DMS53 treated with DMSO at 0.1 percent for 48 hours (cell line): ENCODE measurements around the gene EXD3.
A peak's percentile ranks its signal among the peaks of the same experiment; 100 is the strongest.

ENCODE experiments used
- DNase-seq: peaks from one replicate; lab custom pipeline; 2025; ENCODE audit not compliant: unreplicated experiment; lab: John Stamatoyannopoulos, UW

EXD3 gene

DNA sequence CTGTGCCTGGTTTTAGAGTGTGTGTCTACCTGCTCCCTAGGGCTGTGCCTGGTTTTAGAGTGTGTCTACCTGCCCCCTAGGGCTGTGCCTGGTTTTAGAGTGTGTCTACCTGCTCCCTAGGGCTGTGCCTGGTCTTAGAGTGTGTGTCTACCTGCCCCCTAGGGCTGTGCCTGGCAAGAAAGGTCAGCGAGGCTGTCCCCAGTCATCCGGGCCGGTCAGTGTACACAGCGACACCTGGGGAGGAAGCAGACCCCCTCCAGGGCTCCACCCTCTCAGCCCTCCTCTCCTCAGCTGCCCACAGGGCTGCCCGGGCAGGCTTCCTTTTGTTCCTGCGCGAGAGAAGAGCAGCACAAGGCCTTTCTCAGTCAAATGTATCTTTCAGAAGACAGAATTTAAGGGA lies 125.0 kb downstream of the EXD3 start:
- DNase-seq, result no peak

DNA sequence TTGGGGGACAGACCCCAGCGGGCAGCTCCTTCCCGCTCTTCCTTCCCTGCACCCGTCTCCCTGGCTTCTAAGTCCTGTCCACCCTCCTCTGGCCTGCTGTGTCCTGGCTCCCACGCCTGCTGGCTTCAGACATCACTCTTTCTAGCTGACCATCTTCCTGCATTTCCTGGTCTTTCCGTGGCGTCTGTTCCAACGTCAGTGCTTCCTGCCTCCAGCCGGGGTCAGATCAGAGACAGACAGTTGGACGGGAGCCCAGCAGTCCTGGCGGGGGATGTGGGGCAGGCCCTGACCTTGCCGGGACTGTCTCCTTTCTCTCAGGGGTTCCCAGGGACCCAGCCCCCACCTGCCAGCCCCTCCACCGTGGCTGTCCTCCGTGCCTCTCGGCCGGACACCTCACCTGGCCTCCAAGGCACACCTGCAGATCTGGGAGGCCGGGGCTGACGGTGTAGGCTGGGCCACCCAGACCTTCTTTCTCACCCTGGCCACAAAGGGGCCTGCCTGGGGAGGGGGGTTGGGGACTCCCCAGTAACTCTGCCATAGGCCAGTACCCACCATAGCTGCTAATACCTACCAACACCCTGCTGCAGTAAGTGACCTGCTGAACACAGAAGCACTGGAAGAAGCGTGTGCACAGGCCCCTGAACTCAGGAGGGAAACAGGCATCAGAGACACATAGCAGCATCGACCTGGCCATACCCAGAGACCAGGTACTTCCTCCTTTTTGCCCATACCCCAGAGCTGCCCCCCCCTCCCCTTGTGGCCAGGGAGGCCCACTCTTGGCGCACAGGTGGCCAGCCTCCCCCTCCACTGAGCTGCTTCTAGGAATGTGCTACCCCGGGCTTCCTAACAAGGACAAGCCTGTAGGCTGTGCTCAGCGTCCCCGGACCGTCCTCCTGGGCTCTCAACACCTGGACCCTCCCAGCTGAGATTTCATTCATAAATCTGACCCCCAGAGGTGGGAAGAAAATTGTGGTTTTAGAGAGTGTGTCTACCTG lies 126.0 kb downstream of the EXD3 start:
- DNase-seq, result no peak

DNA sequence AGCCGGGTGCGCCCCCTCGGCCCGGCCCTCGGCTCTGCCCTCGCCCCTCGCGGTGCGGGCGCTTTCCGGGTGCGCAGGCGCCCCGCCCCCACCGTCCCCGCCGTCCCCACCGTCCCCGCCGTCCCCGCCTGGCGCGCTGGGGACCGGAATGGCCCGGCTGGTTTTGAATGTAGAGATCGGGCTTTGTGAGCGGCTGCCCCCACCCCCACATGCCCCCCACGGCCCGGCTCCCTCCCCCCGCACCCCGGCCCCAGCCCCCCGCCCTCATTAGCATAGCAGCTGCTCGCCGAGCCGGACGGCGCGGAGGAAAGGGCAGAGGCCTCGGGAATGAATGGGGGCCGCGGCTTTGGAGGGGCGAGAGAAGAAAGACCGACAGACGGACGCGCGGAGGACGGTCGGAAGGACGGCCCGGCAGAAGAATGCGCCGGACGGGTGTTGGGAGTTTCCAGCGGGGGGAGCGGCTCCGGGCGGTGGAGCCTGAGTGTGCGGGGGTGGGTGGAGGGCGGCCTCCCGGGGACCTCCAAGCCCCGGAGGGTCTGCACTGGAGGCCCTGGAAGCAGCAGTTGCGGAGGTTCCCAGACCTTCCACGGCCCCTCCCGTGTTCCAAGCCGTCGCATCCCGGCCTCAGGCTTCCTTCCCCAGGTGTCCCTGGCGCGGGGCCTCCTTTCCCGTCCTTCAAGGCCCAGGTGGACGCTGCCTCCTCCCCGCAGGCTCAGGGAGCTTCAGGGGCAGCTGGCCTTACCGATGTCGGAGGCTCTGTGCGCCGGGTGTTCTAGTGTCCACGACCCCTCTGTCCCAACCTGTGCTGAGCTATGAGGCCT lies 126.9 kb downstream of the EXD3 start:
- DNase-seq, result no peak

DNA sequence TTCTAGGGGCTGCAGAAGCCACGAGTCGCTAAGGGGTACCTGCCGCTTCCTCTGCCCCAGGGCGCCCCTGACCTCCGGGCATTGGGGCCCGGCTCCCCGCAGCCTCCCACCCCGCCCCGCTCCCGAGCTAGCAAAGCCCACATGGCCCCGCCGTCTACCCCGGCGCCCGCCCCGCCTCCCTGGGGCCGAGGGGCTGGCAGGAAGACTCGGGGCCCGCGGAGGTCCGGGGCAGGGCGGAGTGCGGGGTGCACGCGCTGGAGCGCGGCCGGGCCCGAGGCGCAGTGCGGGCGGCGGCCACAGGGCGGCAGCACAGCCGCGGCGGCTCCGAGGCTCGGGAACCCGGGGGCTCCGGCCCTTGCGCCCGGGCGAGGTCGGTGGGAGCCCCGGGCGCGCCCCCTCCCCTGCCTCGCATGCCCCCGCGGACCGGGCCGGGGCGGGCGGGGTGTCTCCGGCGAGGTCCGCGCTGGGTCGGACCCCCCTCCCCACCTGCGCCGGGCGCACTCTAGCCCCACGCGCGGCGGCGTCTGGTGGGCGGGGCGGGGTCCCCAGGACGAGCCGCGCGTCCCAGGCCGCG lies 127.6 kb downstream of the EXD3 start:
- peak; percentile 11 for DNase-seq

DNA sequence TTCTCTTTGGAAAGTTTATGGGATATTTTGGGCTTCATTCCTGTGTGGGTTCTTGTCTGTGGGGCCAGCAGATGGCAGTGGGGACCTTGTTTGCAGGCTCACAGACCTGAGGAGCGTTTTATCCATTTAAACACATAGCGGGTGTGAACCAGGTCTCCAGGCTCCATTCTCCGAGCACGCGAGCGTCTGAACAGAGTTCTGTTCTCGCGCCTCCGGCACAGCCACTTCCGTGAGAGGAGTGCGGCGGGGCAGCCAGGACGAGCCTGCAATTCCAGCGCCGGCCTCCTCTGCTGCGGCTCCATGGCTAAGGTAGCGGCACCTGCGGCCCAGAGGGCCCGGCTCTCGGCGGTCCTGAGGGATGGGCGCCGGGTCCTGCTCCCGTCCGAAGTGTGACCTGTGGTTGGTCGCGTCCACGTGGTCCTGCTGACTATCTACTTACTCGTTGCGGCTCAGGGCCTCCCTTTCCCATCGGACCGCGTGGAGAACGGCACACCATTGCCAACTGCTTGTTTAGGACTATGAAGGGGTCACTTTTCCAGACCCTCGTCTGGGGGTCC lies 128.2 kb downstream of the EXD3 start:
- DNase-seq, result peak; percentile 49

DNA sequence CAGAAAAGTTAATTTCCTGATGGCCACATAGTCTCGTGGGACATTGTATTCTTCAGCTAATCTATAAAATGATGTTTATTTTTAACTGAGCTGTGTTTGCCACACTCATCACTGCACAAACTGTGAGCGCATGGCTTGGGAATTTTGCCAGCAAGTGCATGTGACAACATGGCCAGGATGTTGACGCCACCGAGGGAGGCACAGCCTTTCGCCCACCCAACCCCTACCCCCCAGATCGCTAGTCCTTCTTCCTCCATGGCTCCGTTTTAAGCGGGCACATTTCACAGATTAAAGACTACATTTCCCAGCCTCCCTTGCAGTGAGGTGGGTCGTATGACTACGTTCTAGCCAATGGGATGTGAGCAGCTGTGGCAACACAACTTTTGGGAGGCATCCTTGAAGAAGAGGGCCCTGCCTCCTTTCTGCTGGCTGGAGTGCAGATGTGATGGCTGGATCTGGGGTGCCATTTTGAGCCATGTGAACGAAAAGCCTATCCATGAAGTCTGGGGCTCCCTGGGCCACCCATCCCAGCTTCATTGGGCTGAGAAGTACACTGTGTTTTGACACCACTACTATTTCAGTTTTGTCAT lies 128.8 kb downstream of the EXD3 start:
- peak; percentile 35 for DNase-seq

DNA sequence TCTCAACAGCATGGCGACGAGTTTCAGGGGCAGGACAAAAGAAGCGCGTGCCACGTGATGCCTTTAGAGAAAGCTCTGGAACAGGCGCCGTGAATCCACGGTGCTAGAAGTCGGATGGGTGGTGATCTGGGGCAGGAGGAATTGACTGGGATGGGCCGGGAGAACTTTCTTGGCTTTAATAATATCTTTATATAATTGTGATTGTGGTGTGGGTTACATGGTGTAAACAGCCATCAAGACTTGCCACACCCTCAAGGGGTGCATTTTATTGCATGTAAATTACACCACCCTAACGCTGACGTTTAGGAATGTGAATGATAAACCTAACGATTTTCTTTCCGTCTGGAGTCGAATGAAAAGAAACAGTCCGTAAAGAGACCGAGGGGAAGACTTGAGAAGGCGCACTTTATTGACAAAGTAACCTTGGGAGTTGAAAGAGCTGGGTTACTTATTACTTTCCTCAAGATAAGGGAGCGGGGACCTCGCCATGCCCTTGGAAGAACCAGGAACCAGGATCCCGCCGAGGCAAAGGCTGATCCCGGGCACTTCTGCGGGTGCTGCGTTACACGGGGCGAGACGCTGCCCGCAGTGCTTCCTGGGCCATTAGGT lies 129.4 kb downstream of the EXD3 start:
- DNase-seq, result no peak

DNA sequence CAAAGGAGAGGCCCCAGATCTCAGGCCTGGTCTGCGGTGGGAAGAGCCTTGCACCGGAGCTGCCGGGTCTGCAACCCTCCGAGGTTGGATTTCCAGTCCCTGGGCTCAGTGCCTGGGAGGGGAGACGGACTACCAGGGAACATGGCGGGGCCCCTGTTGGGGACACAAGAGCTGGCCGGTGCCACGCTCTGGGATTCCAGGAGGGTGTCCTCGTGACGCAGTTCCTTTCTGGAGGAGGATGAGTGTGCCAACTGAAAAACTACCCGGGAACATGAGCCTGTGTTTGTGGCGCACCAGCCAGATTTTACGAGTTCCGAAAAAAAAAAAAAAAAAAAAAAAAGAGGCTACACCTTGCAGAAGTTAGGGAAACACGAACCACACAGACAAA lies 129.9 kb downstream of the EXD3 start:
- DNase-seq, result no peak

DNA sequence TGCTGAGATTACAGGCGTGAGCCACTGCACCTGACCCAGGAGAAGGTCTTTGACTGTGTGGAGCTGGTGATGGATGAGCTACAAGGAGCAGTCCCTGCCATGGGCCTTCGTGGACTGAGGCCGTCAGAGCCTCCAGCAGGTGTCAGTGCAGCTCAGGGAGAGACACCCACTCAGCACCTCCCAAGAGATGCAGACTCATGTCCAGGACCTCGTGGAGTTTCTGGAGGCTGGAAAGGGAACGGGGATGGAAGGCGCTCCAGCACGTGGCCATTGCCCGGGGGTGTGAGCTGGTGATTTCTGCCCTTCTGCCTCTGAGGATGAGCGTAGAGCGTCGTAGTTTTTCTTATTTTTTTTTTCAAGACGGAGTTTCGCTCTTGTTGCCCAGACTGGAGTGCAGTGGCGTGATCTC lies 136.0 kb downstream of the EXD3 start:
- peak; percentile 66 for DNase-seq

DNA sequence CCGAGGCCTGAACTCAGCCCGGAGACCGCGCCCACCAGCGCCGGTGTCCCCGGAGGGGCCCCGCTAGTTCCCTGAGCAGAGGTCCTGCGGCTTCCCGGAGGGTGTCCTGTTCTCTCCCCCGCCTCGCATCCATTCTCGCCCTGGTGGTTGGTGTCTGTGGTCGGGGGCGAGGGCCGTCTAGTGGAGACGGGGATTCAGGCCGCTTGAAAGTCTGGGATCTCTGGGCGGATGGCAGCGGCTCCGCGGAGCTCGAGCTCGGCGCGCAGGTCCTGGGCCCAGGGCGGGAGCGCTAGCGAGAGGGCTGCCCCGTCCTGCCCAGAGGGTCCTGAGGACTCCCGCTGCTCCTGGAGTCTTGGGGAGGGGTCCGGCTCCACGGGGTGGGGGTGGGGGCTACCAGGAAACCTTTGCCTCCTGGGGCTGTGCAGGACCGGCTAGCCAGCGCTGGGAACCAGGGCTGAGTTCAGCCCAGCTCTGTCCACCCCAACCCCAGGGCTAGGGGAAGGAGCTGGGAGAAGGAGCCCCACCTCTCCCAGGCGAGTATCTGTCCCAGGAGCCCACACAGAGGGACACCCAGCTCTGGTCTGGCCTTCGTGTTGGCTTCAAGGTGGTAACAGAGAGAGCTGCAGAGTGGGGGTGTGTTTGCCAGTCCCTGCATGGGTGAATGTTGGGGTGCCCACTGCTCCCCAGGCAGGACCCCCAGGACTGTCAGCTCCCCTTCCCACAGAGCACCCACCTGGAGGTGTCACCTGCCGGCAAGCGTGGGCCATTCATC lies 141.4 kb downstream of the EXD3 start:
- no peak for DNase-seq

DNA sequence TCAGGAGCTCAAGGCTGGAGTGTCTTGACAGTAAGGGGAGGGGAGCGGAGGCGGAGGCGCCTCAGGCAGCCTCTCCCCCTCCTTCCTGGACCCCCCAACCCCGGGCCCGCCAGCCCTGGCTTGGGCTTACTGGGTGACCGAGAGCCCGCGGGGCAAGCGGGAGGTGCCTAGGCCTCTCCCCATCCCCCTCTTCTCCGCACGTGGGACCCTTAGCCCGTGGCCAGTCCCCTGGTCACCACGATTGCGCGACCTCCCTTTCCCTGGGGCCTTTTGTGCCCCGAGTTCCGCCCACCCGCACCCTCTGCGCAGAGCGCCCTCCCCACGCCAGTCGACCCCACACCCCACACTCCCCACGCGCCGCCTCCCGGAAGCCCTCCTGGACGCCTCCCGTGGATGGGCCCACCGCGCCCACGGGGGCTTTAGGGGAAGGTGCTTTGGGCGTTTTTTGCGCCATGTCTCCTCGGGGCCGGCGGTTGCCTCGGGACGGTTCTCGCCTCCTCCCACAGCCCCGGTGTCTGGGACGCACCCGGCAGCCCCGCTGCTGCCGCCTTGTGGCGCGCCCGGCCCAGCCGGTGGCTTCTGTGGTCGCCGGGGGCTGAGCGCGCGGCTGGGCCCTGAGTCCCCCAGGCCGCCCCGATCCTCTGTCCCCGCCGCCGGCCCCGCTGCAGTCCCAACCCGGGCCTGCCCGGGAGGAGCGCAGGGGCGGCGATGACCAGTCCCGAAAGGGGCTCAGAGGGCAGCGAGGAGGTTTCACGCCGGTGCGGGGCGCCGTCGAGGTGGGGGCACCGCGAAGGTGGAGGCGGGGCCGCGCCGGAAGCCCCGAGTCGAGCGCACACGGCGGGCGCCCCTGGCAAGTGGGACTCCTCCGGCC lies 142.3 kb downstream of the EXD3 start:
- DNase-seq, result no peak

DNA sequence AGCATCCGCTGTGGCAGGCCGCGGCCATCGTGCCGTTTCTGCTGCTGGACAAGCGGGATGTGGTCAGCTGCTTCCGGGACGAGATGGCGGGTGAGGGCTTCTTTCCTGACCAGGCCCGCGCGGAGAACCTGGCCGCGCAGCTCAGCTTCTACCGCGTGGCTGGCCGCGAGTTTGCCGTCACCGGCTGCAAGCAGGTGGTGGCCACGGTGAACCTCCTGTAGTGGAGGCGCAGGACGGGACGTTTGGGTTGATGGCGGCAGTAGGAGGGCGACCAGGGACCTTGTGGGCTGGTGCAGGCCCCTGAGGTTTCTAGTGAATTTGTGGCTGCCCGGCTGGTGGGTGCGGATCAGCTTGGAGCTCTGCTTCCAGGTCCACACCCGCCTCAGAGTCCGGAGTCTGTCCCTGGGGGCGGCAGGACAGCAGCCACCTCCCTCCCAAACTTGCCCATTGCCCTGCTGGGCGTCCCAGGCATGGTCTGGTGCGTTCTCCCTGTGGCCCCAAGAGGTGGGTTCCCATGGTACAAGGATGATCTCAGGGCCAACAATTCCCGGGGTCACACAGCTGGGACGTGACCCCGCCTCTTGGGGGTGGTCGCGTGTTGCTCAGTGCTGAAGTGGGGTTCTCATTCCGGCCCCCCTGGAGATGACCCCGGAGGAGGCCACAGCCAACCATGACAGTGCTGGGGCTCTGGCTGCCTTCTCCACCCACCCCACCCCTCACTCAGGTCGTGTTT lies 143.1 kb downstream of the EXD3 start:
- no peak for DNase-seq

DNA sequence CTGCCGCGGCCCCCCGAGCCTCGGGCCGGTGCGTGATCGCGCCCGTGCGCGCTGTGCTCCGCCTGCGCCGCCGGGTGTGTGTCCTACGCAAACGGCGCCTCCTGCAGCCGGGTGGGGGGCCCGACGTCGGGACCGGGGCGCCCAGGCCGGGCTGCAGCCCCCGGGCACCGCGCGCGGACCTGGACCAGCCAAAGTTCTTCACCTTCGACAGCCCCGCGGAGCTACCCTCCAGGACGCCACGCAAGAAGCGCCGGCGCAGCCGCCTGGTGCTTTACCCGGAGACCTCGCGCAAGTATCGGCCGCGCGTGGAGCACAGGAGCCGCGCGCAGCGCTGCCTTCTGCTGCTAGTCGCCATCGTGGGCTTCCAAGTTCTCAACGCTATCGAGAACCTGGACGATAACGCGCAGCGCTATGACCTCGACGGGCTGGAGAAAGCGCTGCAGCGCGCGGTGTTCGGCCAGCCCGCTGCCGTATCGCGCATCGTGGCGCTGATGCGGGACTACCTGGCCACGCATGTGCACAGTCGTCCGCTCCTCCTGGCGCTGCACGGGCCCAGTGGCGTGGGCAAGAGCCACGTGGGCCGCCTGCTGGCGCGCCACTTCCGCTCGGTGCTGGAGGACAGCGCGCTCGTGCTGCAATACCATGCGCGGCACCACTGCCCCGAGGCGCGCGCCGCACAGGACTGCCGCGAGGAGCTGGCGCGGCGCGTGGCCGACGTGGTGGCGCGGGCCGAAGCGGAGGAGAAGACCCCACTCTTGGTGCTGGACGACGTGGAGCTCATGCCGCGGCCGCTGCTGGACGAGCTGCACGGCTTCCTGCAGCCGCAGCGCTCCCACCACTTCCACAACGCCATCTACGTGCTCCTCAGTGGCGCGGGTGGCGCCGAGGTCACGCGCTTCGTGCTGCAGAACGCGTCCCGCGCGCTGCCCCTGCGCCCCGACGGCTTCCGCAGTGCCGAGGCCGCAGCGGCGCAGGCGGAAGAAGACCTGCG lies 143.9 kb downstream of the EXD3 start:
- no peak for DNase-seq

DNA sequence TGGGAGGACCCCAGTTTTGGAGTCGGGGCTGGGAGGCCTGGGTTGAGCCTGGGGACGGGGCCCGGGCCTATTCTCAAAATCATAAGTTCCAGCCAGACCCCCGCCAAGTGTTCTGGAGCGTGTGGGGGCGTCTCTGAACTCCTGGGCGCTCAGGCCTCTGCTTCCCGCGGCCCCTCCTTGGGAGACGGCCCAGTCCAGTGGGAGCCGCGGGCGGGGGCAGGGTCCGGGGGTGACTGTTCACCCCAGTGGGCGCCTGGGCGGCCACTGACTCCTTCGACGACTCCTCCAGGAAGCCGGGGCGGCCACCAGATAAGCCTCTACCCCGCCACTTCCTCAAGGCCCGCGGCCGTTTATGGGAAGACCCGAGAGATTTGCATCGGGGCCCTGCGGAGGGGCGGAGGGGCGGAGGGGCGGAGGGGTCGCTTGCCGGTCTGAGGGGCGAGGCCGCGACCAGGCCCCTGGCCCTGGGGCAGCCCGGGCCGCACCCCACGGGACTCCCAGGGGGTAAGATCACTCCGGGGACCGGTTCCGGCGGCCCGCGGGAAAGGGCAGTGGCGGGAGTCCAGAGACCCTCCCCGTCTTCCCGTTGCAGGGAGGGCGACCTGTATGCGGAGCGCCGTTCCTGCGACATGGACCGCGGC lies 144.8 kb downstream of the EXD3 start:
- no peak for DNase-seq

DNA sequence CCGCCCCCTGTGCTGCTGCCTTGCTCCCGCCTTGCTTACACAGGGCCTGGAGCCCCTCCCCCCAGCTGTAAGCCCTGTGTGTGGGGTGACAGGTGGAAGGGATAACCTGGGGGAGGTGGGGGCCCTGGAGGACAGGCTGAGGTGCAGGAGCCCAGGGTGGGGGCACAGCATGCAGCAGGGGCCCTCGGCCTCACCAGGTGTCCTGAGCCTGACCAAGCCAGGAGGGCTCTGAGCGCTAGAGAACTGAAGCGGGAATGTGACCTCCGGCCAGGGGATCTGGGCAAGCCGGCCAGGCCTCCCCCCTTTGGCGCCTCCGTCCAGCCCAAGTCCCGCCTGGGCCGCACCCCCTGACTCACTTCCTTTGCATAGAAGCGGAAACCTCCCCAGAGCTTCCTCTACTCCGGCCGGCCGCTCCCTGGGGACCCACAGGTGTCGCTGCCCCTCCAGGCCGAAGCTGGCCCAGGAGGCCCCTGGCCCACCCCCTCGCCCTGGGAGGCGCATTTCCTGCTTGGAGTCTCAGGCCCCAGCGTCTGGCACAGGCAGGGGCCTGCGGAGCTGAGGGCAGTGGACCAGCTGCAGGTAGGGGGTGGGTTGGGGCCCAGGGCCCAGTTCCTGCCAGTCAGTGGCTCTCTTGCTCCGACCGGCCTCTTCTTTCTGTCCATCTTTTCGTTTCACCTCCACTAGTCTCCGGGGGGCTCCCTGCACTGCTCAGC lies 145.5 kb downstream of the EXD3 start, which contains the start of gene TOR4A:
TOR4A (plus strand) TSS at position 398 of the 713 bp plus-strand sequence. CDS start 964 bp downstream, outside the sequence.
- DNase-seq, result no peak
